HepG2 (cell line): ENCODE results near the gene CCDC97. TPM values are rescaled to one million over a fixed set of nuclear protein-coding genes. Genes with fewer than 3 reads are reported as not detected.

ENCODE experiments used
- FOSL1 ChIP-seq: sonication (generic); formaldehyde crosslinking; IDR thresholded peaks from 2 replicates; pipeline ENCODE4 v1.9.0; 2021; ENCODE audit warnings: missing genetic modification reagents, borderline replicate concordance
- GFI1 ChIP-seq: sonication (generic); formaldehyde crosslinking; IDR thresholded peaks from 2 replicates; pipeline ENCODE4 v1.5.0; 2020; ENCODE audit warnings: missing genetic modification reagents, mild to moderate bottlenecking, borderline replicate concordance
- GLI4 ChIP-seq: sonication (generic); formaldehyde crosslinking; IDR thresholded peaks from 2 replicates; pipeline ENCODE4 v1.5.1; 2020; ENCODE audit warnings: missing genetic modification reagents, mild to moderate bottlenecking, moderate library complexity, borderline replicate concordance
- GTF3A ChIP-seq: sonication (generic); formaldehyde crosslinking; conservative IDR thresholded peaks from 2 replicates; pipeline ENCODE4 v1.4.0; 2020; ENCODE audit warnings: mild to moderate bottlenecking, missing genetic modification reagents
- HNRNPLL ChIP-seq: fragments of 200-400 bp; formaldehyde crosslinking; IDR thresholded peaks from 2 replicates; pipeline ENCODE4 v1.6.1; 2017; ENCODE audit warnings: mild to moderate bottlenecking, low read depth, low read length; ENCODE audit not compliant: poor library complexity, severe bottlenecking
- MTA1 ChIP-seq: sonication (generic); formaldehyde crosslinking; IDR thresholded peaks from 2 replicates; pipeline ENCODE4 v1.4.0; 2020; ENCODE audit warnings: missing genetic modification reagents, mild to moderate bottlenecking, borderline replicate concordance
- NFKBIZ ChIP-seq: IDR thresholded peaks from 2 replicates; pipeline ENCODE4 v1.6.1; 2018; ENCODE audit warnings: missing genetic modification reagents, missing compliant biosample characterization
- RBM39 ChIP-seq: fragments of 200-400 bp; formaldehyde crosslinking; IDR thresholded peaks from one replicate; pipeline ENCODE4 v1.6.1; 2018; ENCODE audit warnings: antibody characterized with exemption, mild to moderate bottlenecking, low read depth, low read length; ENCODE audit not compliant: poor library complexity, severe bottlenecking
- SAP130 ChIP-seq: IDR thresholded peaks from 2 replicates; pipeline ENCODE4 v1.6.1; 2016; ENCODE audit warnings: low read depth
- THYN1 ChIP-seq: sonication (generic); formaldehyde crosslinking; IDR thresholded peaks from 2 replicates; pipeline ENCODE4 v1.8.1; 2023; ENCODE audit warnings: low read depth, mild to moderate bottlenecking, moderate library complexity, missing genetic modification reagents, borderline replicate concordance
- ZBTB38 ChIP-seq: sonication (generic); formaldehyde crosslinking; IDR thresholded peaks from 2 replicates; pipeline ENCODE4 v1.5.1; 2020; ENCODE audit warnings: mild to moderate bottlenecking, missing genetic modification reagents
- polyA plus RNA-seq, 8 experiments: library from polyadenylated mRNA; depleted of rRNA in 3 of 8; stranded (reverse) in 7 of 8; unstranded in 1 of 8; fragments of >200 nt; fragmentation: Illumina TruSeq in 4 of 8; extraction: Trizol in 4 of 8; gene quantifications; 2 replicates each; pipeline versions ENCODE4 v1.2.1 to v1.2.3, GENCODE V29; 2011 to 2016; ENCODE audit warnings: low read depth in 4 of 8, missing spikeins in 1 of 8, mixed read lengths in 1 of 8; ENCODE audit not compliant: insufficient read depth in 1 of 8
- total RNA-seq, 5 experiments: library from RNA; depleted of rRNA; stranded (reverse); fragments of >200 nt; fragmentation: Illumina TruSeq; extraction: Trizol; gene quantifications; 2 replicates each; pipeline ENCODE4 v1.2.3, GENCODE V29; 2016; ENCODE audit warnings: low read depth in 1 of 5
- TF ChIP-seq, protein P1 (sequence below): sonication (generic); formaldehyde crosslinking; IDR thresholded peaks from 2 replicates; pipeline ENCODE4 v1.5.1; 2020; ENCODE audit warnings: mild to moderate bottlenecking, moderate library complexity, missing genetic modification reagents
- TF ChIP-seq, protein P2 (sequence below): sonication (generic); formaldehyde crosslinking; IDR thresholded peaks from 2 replicates; pipeline ENCODE4 v1.4.0; 2020; ENCODE audit warnings: low read depth, missing genetic modification reagents
- TF ChIP-seq, protein P3 (sequence below): IDR thresholded peaks from 2 replicates; pipeline ENCODE4 v1.6.1; 2012; ENCODE audit warnings: low read depth, low read length, improper control_type of control experiment
- TF ChIP-seq, protein P4 (sequence below), 2 experiments: sonication (generic) in 1 of 2; formaldehyde crosslinking in 1 of 2; IDR thresholded peaks; 2 replicates each; pipeline versions ENCODE4 v1.4.0 to v1.6.1; 2018 to 2020; ENCODE audit warnings: missing genetic modification reagents in 2 of 2, borderline replicate concordance in 1 of 2, low read depth in 1 of 2, mild to moderate bottlenecking in 1 of 2, missing biosample characterization in 1 of 2
- TF ChIP-seq, protein P5 (sequence below): sonication (generic); formaldehyde crosslinking; IDR thresholded peaks from 2 replicates; pipeline ENCODE4 v1.5.0; 2020; ENCODE audit warnings: mild to moderate bottlenecking, missing genetic modification reagents, moderate library complexity

The CCDC97 gene
- total and polyA plus RNA-seq, 2 of the 13 experiments (the other 11 are each of a cell fraction or from before 2014, with no cell fraction given): 6.2 to 7.3 TPM

DNA sequence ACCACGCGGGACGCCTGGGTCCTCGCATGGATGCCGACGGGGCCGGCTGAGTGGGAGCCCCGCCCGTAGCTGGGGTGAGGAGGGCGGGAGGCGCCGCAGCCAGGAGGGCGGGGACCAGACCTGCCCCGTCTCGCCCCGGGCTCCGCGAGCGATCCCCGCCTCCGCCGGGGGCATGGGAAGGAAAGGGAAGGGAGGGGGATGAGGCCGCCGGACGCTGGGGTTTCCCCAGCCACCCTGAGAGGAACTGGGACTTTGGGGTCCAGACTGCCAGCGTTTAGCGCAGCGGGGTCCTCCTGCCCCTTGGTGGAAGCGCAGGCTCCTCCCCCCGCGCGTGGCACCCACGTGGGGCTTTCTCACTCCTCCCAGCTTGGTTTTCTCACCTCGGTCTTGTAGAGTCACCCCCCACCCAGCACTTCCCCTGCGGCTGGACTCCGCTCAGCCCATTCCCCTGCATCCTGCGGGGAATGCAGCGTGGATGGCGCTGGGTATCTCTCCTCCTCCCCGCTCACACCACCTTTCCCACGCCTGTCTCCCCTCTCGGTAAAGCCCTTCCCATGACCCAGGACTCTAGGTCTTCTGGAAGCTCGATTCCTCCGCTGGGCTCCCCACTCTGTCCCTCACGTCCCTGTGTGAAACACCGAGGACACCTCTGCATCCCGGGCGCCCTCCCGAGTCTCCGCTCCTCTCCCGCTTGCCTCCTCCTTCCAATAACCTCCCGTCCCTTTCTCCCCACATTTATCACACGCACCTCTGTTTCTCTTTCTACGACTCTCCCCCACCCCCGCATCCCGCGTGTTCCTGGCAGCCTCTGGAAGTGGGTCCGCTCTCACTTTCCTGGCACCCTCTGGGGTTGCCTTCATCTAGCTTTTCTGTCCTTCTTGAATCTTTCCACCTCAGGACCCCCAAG, 41.6 kb downstream of the CCDC97 start (continued):
- TF ChIP-seq, protein P1, sequence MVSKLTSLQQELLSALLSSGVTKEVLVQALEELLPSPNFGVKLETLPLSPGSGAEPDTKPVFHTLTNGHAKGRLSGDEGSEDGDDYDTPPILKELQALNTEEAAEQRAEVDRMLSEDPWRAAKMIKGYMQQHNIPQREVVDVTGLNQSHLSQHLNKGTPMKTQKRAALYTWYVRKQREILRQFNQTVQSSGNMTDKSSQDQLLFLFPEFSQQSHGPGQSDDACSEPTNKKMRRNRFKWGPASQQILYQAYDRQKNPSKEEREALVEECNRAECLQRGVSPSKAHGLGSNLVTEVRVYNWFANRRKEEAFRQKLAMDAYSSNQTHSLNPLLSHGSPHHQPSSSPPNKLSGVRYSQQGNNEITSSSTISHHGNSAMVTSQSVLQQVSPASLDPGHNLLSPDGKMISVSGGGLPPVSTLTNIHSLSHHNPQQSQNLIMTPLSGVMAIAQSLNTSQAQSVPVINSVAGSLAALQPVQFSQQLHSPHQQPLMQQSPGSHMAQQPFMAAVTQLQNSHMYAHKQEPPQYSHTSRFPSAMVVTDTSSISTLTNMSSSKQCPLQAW: no peak
- TF ChIP-seq ZBTB38 (CRISPR knock-in tag) (no peak), THYN1 (CRISPR knock-in tag) (no peak), GFI1 (CRISPR knock-in tag) (no peak), MTA1 (CRISPR knock-in tag) (0 out of 2 replicates have a peak, but pooled peaks have one; percentile 25), HNRNPLL (peak; percentile 29), NFKBIZ (CRISPR knock-in tag) (no peak), GLI4 (no peak), GTF3A (CRISPR knock-in tag) (no peak), FOSL1 (no peak), RBM39 (peak; percentile 59), SAP130 (CRISPR knock-in tag) (peak; percentile 41)
- TF ChIP-seq, protein P2, sequence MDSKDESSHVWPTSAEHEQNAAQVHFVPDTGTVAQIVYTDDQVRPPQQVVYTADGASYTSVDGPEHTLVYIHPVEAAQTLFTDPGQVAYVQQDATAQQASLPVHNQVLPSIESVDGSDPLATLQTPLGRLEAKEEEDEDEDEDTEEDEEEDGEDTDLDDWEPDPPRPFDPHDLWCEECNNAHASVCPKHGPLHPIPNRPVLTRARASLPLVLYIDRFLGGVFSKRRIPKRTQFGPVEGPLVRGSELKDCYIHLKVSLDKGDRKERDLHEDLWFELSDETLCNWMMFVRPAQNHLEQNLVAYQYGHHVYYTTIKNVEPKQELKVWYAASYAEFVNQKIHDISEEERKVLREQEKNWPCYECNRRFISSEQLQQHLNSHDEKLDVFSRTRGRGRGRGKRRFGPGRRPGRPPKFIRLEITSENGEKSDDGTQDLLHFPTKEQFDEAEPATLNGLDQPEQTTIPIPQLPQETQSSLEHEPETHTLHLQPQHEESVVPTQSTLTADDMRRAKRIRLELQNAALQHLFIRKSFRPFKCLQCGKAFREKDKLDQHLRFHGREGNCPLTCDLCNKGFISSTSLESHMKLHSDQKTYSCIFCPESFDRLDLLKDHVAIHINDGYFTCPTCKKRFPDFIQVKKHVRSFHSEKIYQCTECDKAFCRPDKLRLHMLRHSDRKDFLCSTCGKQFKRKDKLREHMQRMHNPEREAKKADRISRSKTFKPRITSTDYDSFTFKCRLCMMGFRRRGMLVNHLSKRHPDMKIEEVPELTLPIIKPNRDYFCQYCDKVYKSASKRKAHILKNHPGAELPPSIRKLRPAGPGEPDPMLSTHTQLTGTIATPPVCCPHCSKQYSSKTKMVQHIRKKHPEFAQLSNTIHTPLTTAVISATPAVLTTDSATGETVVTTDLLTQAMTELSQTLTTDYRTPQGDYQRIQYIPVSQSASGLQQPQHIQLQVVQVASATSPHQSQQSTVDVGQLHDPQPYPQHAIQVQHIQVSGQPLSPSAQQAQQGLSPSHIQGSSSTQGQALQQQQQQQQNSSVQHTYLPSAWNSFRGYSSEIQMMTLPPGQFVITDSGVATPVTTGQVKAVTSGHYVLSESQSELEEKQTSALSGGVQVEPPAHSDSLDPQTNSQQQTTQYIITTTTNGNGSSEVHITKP (CRISPR knock-in tag): 0 out of 2 replicates have a peak, but pooled peaks have one; percentile 4
- TF ChIP-seq, protein P3, sequence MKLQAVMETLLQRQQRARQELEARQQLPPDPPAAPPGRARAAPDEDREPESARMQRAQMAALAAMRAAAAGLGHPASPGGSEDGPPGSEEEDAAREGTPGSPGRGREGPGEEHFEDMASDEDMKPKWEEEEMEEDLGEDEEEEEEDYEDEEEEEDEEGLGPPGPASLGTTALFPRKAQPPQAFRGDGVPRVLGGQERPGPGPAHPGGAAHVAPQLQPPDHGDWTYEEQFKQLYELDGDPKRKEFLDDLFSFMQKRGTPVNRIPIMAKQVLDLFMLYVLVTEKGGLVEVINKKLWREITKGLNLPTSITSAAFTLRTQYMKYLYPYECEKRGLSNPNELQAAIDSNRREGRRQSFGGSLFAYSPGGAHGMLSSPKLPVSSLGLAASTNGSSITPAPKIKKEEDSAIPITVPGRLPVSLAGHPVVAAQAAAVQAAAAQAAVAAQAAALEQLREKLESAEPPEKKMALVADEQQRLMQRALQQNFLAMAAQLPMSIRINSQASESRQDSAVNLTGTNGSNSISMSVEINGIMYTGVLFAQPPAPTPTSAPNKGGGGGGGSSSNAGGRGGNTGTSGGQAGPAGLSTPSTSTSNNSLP: no peak
- TF ChIP-seq, protein P4, sequence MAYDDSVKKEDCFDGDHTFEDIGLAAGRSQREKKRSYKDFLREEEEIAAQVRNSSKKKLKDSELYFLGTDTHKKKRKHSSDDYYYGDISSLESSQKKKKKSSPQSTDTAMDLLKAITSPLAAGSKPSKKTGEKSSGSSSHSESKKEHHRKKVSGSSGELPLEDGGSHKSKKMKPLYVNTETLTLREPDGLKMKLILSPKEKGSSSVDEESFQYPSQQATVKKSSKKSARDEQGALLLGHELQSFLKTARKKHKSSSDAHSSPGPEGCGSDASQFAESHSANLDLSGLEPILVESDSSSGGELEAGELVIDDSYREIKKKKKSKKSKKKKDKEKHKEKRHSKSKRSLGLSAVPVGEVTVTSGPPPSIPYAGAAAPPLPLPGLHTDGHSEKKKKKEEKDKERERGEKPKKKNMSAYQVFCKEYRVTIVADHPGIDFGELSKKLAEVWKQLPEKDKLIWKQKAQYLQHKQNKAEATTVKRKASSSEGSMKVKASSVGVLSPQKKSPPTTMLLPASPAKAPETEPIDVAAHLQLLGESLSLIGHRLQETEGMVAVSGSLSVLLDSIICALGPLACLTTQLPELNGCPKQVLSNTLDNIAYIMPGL (CRISPR knock-in tag; IDR thresholded peaks at IDR 0.05; ENCODE audit: borderline replicate concordance in 1 of 2, low read depth in 1 of 2): peak in 1 of 2 experiments; percentile 23; a peak in 1 of 4 replicates
- TF ChIP-seq, protein P5, sequence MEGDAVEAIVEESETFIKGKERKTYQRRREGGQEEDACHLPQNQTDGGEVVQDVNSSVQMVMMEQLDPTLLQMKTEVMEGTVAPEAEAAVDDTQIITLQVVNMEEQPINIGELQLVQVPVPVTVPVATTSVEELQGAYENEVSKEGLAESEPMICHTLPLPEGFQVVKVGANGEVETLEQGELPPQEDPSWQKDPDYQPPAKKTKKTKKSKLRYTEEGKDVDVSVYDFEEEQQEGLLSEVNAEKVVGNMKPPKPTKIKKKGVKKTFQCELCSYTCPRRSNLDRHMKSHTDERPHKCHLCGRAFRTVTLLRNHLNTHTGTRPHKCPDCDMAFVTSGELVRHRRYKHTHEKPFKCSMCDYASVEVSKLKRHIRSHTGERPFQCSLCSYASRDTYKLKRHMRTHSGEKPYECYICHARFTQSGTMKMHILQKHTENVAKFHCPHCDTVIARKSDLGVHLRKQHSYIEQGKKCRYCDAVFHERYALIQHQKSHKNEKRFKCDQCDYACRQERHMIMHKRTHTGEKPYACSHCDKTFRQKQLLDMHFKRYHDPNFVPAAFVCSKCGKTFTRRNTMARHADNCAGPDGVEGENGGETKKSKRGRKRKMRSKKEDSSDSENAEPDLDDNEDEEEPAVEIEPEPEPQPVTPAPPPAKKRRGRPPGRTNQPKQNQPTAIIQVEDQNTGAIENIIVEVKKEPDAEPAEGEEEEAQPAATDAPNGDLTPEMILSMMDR (CRISPR knock-in tag): no peak
